ENCODE results near the gene MXRA8. TPM values are rescaled to one million over a fixed set of nuclear protein-coding genes. Genes with fewer than 3 reads are reported as not detected.

Gene MXRA8
- polyA plus RNA-seq, 2 of the 4 experiments (the other 2 are of a cell fraction), result 0.12 to 0.22 TPM

DNA sequence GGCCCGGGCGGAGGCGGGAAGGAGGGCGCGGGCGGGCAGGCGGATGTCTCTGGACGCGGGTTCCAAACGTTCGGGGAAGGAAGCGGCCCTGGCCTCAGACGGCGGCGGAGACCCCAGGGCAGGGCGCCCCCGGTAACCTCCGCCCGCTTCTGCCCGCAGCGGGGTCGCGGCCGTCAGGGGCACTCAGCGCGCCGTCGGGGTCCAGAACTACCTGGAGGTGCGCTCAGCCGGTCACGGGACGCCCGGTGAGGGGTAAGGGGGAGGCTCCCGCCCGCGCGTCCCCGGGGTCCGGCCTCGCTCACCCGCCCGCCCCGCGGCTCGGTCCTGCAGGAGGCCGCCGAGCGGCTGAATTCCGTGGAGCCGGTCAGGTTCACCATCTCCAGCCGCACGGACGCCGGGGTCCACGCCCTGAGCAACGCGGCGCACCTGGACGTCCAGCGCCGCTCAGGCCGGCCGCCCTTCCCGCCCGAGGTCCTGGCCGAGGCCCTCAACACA, 49.6 kb downstream of the MXRA8 start:
- TF ChIP-seq, protein P1, sequence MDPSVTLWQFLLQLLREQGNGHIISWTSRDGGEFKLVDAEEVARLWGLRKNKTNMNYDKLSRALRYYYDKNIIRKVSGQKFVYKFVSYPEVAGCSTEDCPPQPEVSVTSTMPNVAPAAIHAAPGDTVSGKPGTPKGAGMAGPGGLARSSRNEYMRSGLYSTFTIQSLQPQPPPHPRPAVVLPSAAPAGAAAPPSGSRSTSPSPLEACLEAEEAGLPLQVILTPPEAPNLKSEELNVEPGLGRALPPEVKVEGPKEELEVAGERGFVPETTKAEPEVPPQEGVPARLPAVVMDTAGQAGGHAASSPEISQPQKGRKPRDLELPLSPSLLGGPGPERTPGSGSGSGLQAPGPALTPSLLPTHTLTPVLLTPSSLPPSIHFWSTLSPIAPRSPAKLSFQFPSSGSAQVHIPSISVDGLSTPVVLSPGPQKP (IDR thresholded peaks at IDR 0.05; ENCODE audit: low read depth, low read length), result no peak
- TF ChIP-seq RFX5 (IDR thresholded peaks at IDR 0.05) (no peak), TFCP2L1 (CRISPR knock-in tag; IDR thresholded peaks at IDR 0.05) (no peak), CHD2 (IDR thresholded peaks at IDR 0.05; ENCODE audit: low read length, partially characterized antibody) (no peak), E2F6 (IDR thresholded peaks at IDR 0.05; ENCODE audit: borderline replicate concordance, low read depth) (0 out of 2 replicates have a peak, but pooled peaks have one; percentile 5), POLR2A (IDR thresholded peaks at IDR 0.05; ENCODE audit: low read length) (no peak), CHD4 (IDR thresholded peaks at IDR 0.05; ENCODE audit: borderline replicate concordance) (no peak), RCOR1 (IDR thresholded peaks at IDR 0.05; ENCODE audit: low read depth, low read length) (no peak)
- ChIA-PET CTCF (no interaction called here), POLR2A (no interaction called here)
- Histone ChIP-seq H3K9me3 (no peaks in the 10 kb centered on the region), H3K27ac (peak overlapping the region; percentile 93 to 96), H3K4me1 (peaks cover 41% of the 10 kb centered on the region), H3K4me2 (peak overlapping the region; percentile 96), H3K4me3 (peak overlapping the region; percentile 91)
- ATAC-seq (peak in 1 of 2 experiments; percentile 2; a peak in 3 of 6 replicates), DNase-seq (ENCODE audit: low read depth in 1 of 2, low spot score in 1 of 2) (no peak), FAIRE-seq (no peak)
- 0% methylated on average over 1 of the region's 66 CpGs for WGBS (ENCODE audit: missing lambda C conversion rate)

DNA sequence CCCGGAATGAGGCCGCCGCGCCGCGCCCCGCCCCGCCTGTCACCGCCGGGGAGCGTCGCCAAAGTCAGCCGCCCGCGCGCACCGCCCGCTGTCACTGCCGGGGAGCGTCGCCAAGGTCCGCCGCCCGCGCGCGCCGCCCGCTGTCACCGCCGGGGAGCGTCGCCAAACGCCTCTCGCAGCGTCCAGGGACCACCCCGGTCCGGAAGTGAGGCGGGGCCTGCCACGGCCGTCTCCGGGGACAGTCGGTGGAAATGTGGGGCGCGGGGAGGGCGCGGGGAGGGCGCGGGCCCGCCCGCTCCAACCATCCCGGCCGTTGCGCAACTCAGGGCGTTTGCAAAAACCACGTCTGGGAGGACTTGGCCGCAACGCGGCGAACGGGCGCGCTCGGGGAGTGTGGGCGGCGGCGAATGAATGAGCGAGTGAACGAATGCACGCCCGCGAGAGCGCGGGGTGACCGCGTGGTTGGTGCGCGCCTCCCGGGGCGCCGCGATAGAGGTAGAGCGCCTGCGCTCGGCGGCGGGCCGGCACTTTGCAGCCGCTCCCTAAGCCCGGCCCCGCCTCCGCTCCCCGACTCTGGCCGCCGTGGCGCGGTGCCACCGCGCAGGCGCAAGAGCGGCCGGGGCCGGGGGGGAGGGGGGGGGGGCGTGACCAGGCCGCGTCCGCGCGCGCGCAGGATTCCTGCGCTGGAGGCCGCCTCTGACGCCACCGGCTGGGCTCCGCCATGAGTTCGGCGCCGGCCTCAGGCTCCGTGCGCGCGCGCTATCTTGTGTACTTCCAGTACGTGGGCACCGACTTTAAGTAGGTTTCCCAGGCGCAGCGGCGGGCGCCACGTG, 50.2 kb downstream of the MXRA8 start, which contains the start of the genes ACAP3 and PUSL1:
Gene ACAP3 (minus strand): TSS at position 8 of the 833 bp plus-strand sequence. CDS start 115 bp downstream, outside the sequence.
Gene PUSL1 (plus strand): TSS at position 675 of the 833 bp plus-strand sequence. CDS start 47 bp downstream, at position 722.
- ChIA-PET POLR2A (no interaction called here), CTCF (no interaction called here)
- peak within 1 kb of the TSS; percentile 91 for H3K4me3 ChIP-seq
- H3K27ac ChIP-seq, result peak within 1 kb of the TSS; percentile 93 to 96
- H3K9me3 ChIP-seq, result no peaks in the 10 kb centered on the region
- FAIRE-seq, result no peak
- WGBS (ENCODE audit: missing lambda C conversion rate), result 13% methylated on average over 3 of the region's 131 CpGs
- H3K4me1 ChIP-seq, result peaks cover 41% of the 10 kb centered on the region
- peak within 1 kb of the TSS; percentile 96 for H3K4me2 ChIP-seq
- DNase-seq (ENCODE audit: low read depth in 1 of 2, low spot score in 1 of 2), result peak; percentile 76 to 92
- peak; percentile 49 to 66 for ATAC-seq
- no peak for TF ChIP-seq EP300 (IDR thresholded peaks at IDR 0.05)
- peak; percentile 96 to 97 for TF ChIP-seq CEBPB (IDR thresholded peaks at IDR 0.05)
- TF ChIP-seq, protein P2, sequence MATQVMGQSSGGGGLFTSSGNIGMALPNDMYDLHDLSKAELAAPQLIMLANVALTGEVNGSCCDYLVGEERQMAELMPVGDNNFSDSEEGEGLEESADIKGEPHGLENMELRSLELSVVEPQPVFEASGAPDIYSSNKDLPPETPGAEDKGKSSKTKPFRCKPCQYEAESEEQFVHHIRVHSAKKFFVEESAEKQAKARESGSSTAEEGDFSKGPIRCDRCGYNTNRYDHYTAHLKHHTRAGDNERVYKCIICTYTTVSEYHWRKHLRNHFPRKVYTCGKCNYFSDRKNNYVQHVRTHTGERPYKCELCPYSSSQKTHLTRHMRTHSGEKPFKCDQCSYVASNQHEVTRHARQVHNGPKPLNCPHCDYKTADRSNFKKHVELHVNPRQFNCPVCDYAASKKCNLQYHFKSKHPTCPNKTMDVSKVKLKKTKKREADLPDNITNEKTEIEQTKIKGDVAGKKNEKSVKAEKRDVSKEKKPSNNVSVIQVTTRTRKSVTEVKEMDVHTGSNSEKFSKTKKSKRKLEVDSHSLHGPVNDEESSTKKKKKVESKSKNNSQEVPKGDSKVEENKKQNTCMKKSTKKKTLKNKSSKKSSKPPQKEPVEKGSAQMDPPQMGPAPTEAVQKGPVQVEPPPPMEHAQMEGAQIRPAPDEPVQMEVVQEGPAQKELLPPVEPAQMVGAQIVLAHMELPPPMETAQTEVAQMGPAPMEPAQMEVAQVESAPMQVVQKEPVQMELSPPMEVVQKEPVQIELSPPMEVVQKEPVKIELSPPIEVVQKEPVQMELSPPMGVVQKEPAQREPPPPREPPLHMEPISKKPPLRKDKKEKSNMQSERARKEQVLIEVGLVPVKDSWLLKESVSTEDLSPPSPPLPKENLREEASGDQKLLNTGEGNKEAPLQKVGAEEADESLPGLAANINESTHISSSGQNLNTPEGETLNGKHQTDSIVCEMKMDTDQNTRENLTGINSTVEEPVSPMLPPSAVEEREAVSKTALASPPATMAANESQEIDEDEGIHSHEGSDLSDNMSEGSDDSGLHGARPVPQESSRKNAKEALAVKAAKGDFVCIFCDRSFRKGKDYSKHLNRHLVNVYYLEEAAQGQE (IDR thresholded peaks at IDR 0.05), result peak; percentile 41
- no peak for TF ChIP-seq CHD4 (IDR thresholded peaks at IDR 0.05; ENCODE audit: borderline replicate concordance)
- TF ChIP-seq POLR2A (IDR thresholded peaks at IDR 0.05; ENCODE audit: low read length), result peak; percentile 7; the same call in 1 of the 2 replicates
- no peak for TF ChIP-seq CTCF (IDR thresholded peaks at IDR 0.05)
- TF ChIP-seq TP53 (CRISPR knock-in tag; IDR thresholded peaks at IDR 0.05), result no peak
- peak; percentile 59 for TF ChIP-seq CHD2 (IDR thresholded peaks at IDR 0.05; ENCODE audit: low read length, partially characterized antibody)
- TF ChIP-seq KDM5A (IDR thresholded peaks at IDR 0.05), result no peak
- TF ChIP-seq TFCP2L1 (CRISPR knock-in tag; IDR thresholded peaks at IDR 0.05), result no peak
- TF ChIP-seq, protein P3, sequence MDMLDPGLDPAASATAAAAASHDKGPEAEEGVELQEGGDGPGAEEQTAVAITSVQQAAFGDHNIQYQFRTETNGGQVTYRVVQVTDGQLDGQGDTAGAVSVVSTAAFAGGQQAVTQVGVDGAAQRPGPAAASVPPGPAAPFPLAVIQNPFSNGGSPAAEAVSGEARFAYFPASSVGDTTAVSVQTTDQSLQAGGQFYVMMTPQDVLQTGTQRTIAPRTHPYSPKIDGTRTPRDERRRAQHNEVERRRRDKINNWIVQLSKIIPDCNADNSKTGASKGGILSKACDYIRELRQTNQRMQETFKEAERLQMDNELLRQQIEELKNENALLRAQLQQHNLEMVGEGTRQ (IDR thresholded peaks at IDR 0.05), result no peak
- TF ChIP-seq HMGXB4 (CRISPR knock-in tag; IDR thresholded peaks at IDR 0.05; ENCODE audit: borderline replicate concordance), result no peak
- TF ChIP-seq RCOR1 (IDR thresholded peaks at IDR 0.05; ENCODE audit: low read depth, low read length), result no peak
- no peak for TF ChIP-seq FOXS1 (CRISPR knock-in tag; IDR thresholded peaks at IDR 0.05)
- TF ChIP-seq RFX5 (IDR thresholded peaks at IDR 0.05), result no peak
- no peak for TF ChIP-seq ZNF302 (CRISPR knock-in tag; IDR thresholded peaks at IDR 0.05)
- no peak for TF ChIP-seq RAD21 (conservative IDR thresholded peaks at IDR 0.05 in 1 of 2, IDR thresholded peaks at IDR 0.05 in 1 of 2)
- TF ChIP-seq HDAC2 (IDR thresholded peaks at IDR 0.05), result no peak
- no peak for TF ChIP-seq E2F6 (IDR thresholded peaks at IDR 0.05; ENCODE audit: borderline replicate concordance, low read depth)
- TF ChIP-seq, protein P4, sequence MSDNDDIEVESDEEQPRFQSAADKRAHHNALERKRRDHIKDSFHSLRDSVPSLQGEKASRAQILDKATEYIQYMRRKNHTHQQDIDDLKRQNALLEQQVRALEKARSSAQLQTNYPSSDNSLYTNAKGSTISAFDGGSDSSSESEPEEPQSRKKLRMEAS (IDR thresholded peaks at IDR 0.05), result peak; percentile 82
- TF ChIP-seq KDM1A (IDR thresholded peaks at IDR 0.05; ENCODE audit: low read depth), result no peak
